ENCODE measurements around the gene CEP350.
"Not testable (repeated sequence)": the region's sequence is repeated elsewhere in the genome, so short reads cannot be mapped to it uniquely, and the experiment has no call there.

The CEP350 gene

GRCh38 chr1:179951383-179952144, 3.0 kb upstream of the CEP350 start:
- no peak for DNase-seq
- Mint-ChIP-seq H3K9me3 (no peaks in the 10 kb centered on the region), H3K4me3 (no peak overlapping the region), H3K27me3 (ENCODE audit: low read depth, poor library complexity) (peaks cover 12% of the 10 kb centered on the region), H3K27ac (no peak overlapping the region), H3K36me3 (ENCODE audit: low read depth) (no peaks in the 10 kb centered on the region), H3K4me1 (peaks cover 19% of the 10 kb centered on the region)
- TF ChIP-seq, protein P1, sequence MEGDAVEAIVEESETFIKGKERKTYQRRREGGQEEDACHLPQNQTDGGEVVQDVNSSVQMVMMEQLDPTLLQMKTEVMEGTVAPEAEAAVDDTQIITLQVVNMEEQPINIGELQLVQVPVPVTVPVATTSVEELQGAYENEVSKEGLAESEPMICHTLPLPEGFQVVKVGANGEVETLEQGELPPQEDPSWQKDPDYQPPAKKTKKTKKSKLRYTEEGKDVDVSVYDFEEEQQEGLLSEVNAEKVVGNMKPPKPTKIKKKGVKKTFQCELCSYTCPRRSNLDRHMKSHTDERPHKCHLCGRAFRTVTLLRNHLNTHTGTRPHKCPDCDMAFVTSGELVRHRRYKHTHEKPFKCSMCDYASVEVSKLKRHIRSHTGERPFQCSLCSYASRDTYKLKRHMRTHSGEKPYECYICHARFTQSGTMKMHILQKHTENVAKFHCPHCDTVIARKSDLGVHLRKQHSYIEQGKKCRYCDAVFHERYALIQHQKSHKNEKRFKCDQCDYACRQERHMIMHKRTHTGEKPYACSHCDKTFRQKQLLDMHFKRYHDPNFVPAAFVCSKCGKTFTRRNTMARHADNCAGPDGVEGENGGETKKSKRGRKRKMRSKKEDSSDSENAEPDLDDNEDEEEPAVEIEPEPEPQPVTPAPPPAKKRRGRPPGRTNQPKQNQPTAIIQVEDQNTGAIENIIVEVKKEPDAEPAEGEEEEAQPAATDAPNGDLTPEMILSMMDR (IDR thresholded peaks at IDR 0.05), result no peak

DNA sequence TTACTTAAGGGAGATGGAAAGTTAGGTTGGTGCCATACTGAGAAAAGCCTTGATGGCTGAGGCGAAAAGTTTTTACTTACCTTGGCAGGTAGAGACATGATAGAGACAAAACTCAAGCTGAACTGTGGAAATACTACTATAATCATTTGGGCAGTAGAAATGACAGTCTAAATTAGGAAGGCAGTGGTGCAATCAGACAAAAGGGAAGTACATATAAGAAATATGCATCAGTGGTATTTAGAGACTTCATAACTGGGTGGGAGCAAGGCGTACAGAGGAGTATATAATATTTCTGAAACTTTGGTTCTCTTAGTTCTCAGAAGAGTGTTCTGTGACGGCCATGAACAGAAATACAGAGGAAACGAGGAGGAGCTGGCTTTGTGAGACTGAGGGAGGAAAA, 2.4 kb upstream of the CEP350 start:
- Mint-ChIP-seq H3K27ac (no peak overlapping the region), H3K27me3 (ENCODE audit: low read depth, poor library complexity) (peaks cover 11% of the 10 kb centered on the region), H3K4me1 (peaks cover 25% of the 10 kb centered on the region), H3K36me3 (ENCODE audit: low read depth) (no peaks in the 10 kb centered on the region), H3K4me3 (no peak overlapping the region), H3K9me3 (no peaks in the 10 kb centered on the region)
- no peak for DNase-seq
- TF ChIP-seq, protein P1 (IDR thresholded peaks at IDR 0.05), result no peak

DNA sequence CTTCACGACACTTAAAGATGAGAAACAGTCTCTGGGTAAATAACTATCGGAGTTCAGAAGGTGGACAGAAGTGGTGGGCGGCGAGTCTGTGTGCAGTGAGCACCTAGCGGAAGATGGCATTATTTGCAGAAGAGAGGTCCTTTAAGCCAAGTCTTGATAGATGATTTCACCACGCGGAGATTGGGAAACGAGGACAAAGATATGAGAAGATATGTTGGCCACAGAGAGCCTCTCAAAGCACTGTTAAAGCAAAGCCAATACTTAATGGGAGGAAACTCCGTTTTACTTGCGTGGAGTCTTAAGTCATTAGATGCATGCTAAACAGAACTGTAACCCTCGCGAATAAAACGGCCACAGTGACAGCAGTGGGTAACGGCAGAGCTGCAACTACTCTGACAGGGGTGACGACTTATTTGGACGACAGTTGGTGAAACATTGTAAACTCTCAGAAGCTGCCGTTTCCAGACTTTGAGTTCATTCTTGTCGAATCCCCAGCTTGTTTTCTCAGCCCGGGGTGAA, 577 bp upstream of the CEP350 start:
- DNase-seq, result peak; percentile 12
- Mint-ChIP-seq H3K27me3 (ENCODE audit: low read depth, poor library complexity) (peaks cover 4% of the 10 kb centered on the region), H3K4me1 (peaks cover 29% of the 10 kb centered on the region), H3K4me3 (peak overlapping the region; percentile 99), H3K9me3 (no peaks in the 10 kb centered on the region), H3K36me3 (ENCODE audit: low read depth) (no peaks in the 10 kb centered on the region), H3K27ac (peak overlapping the region; percentile 86)
- TF ChIP-seq, protein P1 (IDR thresholded peaks at IDR 0.05), result no peak

DNA sequence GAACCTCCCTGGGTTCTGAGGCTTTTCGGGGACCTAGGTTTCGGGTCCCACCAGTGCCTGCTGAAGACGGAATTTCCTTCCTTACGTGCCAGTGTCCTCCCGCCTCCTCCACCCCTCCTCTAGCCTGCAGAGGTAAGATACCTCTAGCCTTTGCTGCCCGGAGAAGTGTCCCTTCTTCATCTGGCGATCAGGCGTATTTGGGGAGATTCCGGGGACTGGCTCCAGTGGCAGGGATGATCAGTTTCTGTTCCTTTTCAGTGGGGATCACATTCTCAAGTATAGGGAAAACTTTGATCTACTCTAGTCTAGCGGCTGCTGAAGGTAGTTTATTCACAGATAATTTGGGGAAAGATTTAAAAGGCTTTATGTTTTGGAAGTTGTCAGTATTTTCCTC, 674 bp downstream of the CEP350 start:
- Mint-ChIP-seq H3K4me1 (peaks cover 29% of the 10 kb centered on the region), H3K36me3 (ENCODE audit: low read depth) (peaks cover 4% of the 10 kb centered on the region), H3K9me3 (no peaks in the 10 kb centered on the region), H3K27ac (peak overlapping the region; percentile 97), H3K27me3 (ENCODE audit: low read depth, poor library complexity) (peaks cover 6% of the 10 kb centered on the region), H3K4me3 (peak overlapping the region; percentile 99)
- TF ChIP-seq, protein P1 (IDR thresholded peaks at IDR 0.05), result no peak
- no peak for DNase-seq

DNA sequence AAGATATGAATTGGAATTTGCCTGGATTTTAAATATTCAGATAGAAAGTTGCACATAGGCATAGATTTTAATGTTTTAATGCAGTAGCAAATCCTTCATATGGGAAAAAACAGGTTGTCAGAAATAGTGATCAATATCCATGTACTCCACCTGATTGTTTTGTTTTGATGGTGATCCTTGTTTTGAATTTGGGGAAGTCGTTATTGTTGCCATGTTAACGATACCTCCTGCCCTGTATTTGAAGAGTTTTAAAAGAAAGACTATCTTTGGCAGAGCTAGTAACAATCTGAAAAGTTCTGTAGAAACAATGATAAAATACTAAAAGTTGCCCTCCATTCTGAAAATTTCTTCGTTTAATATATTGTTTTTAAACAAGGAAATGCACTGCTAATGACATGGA, 1.1 kb downstream of the CEP350 start:
- DNase-seq, result no peak
- Mint-ChIP-seq H3K9me3 (no peaks in the 10 kb centered on the region), H3K27ac (peak overlapping the region; percentile 97), H3K27me3 (ENCODE audit: low read depth, poor library complexity) (peaks cover 6% of the 10 kb centered on the region), H3K36me3 (ENCODE audit: low read depth) (peaks cover 9% of the 10 kb centered on the region), H3K4me3 (peak overlapping the region; percentile 99), H3K4me1 (peaks cover 29% of the 10 kb centered on the region)
- TF ChIP-seq, protein P1 (IDR thresholded peaks at IDR 0.05), result no peak

- H3K4me1 Mint-ChIP-seq, result peaks cover 29% of the 10 kb centered on the region
- H3K27ac Mint-ChIP-seq, result no peak overlapping the region
- H3K36me3 Mint-ChIP-seq (ENCODE audit: low read depth), result peaks cover 35% of the 10 kb centered on the region
- TF ChIP-seq, protein P1 (IDR thresholded peaks at IDR 0.05), result no peak
- no peak for DNase-seq
- no peak overlapping the region for H3K4me3 Mint-ChIP-seq
- H3K27me3 Mint-ChIP-seq (ENCODE audit: low read depth, poor library complexity), result peaks cover 7% of the 10 kb centered on the region
- peaks cover 24% of the 10 kb centered on the region for H3K9me3 Mint-ChIP-seq
These were observed 3.7 kb downstream of the CEP350 start for GRCh38 chr1:179958359-179958758.

DNA sequence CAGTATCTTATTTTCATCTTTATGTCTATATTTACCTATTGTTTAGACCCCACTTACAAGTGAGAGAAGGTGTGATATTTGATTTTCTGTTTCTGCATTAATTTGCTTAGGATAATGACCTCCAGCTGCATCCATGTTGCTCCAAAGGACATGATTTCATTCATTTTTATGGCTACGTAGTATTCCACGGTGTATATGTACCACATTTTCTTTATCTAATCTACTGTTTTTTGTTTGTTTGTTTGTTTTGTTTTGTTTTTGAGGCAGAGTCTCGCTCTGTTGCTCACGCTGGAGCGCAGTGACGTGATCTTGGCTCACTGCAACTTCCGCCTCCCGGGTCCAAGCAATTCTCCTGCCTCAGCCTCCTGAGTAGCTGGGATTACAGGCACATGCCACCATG, 7.6 kb downstream of the CEP350 start:
- not testable (repeated sequence) for H3K4me3 Mint-ChIP-seq; H3K27ac Mint-ChIP-seq; H3K4me1 Mint-ChIP-seq; DNase-seq; H3K27me3 Mint-ChIP-seq (ENCODE audit: low read depth, poor library complexity)
- Mint-ChIP-seq H3K36me3 (ENCODE audit: low read depth) (peaks cover 67% of the 10 kb centered on the region), H3K9me3 (peaks cover 59% of the 10 kb centered on the region)

All from nephron progenitor cell (in vitro differentiated cells).